Activated T-cell treated with anti-CD3 and anti-CD28 coated beads for 4 hours (primary cell): ENCODE results near the gene PRKN.

ENCODE experiments used
- DNase-seq: peaks from one replicate; pipeline ENCODE4 v3.0.0-alpha.2; 2020

Gene PRKN

DNA sequence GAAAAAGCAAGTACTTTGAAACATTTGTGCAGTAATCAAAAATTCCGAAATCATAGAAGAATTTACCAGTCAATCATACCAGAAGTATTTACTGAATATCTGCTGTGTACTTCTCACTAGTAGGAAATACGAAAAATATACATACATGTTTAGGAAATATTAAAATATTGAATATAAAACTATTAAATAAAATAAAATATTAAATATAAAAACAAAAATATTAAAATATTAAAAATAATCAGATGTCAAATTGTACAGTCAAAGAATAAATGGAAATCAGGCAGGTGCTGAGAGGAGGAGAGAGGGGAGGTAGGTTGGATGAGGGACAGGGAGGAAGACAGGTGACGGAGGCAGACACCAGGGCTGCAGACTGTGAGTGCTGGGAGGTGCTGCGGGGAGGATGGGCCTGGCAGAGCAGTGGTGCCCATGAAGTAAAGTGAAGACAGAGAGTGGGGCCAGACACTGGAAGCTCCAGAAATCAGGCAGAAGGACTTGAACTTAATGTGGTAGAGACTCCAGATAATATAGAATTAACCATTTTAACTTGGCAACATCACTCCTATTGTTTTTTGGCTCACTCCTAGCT is 55.9 kb downstream of the PRKN start:
- no peak for DNase-seq

DNA sequence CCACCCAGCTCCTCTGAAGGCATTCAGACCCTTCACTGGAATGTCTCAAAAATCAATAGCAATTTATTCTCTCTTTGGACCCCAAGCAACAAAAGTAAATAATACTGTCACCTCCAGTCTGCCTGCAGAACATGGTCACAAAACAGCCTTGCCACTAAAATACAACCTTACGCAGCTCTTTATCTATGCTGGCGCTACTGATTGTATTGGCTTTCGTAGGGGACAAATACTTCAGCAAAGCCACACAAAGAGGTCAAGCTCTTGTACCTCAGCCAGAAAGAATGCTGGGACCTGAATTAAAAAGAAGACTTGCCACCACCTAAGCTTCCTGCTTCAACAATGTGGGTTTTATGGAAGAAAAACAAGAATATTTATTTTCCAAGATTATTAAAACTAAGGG is 57.2 kb downstream of the PRKN start:
- DNase-seq, result no peak

- DNase-seq, result no peak
Measured at GRCh38 chr6:162666246-162666645, 61.3 kb downstream of the PRKN start.

DNA sequence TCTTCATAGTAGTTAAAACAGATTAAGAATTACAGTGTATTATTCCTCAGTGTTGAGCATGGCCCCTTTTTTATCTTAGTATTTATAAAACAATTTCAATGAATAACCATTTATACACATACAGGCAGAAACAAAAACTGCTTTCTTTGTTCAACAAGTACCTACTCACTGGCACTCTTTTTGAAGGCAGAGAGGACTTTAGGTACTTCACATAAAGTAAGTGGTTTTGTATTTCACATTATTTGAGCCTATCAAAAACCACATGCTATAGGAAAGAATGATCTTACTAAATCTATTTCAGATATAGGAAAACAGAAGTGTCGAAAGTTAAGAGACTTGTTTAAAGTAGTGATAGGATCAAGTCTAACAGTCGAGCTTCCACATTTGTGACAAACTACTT is 73.8 kb downstream of the PRKN start:
- no peak for DNase-seq

DNA sequence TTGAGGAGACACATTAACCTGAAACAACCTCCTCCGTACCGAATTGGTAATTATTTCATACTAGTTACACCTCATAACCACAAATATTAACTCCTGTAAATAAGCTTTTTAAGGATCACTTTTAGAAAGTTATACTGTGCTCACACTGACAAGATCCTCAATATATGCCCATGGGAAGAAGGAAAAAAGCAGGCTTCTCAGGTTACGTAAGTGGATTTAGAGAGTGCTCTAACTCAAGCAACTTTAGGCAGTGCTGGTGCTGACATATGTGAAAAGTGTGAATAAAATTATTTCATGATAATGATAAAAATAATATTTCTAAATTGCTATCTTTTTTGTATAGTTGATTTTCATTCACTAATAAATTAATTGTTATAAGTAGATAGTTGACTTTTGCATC is 76.1 kb downstream of the PRKN start:
- no peak for DNase-seq

DNA sequence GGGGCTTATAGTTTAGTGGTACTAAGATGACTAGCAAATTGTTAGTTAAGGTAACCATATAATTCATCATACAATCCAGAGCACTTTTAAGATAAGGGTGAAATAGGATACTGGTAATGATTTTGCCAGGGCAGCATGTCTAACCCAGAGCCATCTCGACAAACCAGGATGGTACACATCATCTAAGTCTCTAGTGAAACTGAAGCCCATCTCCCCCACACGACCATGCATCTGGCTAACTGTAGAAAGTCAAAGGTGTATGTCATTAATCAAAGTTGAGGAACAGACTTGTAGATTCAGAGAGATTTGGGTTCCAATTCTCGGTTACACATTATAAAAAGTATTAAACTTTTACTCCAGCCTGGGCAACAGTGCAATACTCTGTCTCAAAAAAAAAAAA is 78.3 kb downstream of the PRKN start:
- DNase-seq, result no peak

GRCh38 chr6:162644153-162644552 is 83.4 kb downstream of the PRKN start:
- no peak for DNase-seq

DNA sequence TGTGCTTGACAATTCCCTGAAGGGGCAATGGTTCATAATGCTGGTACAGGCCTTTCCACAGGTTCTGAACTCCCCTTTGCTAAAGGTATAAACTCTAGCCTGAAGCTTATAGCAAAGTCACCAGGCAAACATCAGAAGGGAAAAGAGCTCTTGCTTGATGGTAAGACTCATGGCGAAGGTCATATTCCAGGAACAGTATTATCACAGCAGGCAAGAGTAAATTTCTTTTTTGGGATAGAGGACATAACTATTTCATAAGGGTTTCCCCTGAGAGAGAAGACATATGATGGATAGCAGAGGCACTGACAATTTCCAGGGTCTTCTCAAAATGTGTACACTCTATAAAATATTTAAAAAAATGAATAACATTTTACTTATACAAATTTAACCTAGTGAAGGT is 86.8 kb downstream of the PRKN start:
- no peak for DNase-seq

- DNase-seq, result no peak
Measured at GRCh38 chr6:162639951-162640350, 87.6 kb downstream of the PRKN start.

DNA sequence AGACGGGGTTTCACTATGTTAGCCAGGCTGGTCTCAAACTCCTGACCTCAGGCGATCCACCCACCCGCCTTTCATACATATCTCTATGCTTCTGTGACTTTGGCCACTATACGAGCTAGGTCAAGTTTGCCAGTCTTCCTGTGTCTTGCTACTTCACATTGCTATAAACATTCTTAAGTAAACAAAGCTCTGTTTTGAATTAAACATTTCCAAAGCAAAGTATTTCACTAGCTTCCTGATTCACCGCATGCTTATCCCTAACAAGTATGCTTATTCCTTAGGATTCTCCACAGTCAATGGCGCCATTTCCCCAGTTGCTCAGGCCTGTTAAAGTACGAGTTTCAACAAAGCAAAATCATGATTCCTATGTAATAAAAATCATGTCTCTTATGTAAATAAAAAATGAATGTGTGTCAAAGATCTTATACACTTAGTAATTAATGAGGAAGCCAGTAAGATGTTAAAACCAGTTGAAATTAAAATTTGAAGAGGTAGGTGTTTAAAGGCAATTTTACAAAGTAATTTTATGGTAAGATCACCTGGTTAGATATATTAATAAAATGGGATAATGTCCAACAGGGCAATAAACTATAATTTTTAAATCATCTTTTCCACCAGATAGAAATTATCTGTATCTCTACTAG is 88.5 kb downstream of the PRKN start:
- DNase-seq, result no peak

DNA sequence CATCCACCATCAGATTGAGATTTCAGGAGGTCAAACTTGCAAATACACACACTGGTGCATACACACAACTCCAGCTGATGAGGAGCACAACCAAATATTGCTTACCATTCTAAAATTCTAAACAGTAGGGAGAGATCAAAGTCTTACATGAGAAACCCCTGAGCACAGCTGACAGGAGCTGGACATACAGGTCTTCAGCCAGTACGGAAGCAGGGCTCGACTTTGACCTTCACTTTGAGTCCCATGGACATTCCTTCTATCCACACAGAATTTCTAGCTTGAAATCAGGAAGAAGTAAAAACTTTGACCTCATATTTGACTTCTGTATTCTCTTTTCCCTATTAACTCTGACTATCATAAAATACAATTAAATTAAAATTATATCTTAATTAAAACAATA is 90.2 kb downstream of the PRKN start:
- DNase-seq, result no peak

GRCh38 chr6:162636167-162636566 is 91.4 kb downstream of the PRKN start:
- no peak for DNase-seq

DNA sequence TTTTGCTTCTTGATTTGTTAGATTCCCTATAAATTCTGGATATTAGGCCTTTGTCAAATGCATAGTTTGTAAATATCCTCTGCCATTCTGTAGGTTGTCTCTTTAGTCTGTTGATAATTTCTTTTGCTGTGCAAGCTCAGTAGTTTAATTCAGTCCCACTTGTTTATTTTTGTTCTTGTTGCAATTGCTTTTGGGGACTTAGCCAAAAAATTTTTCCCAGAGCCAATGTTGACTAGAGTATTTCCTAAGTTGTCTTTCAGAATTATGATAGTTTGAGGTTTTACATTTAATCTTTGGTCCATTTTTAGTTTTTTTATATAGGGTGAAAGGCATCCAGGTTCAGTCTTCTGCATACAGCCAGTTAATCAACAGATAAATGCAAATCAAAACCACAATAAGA is 96.0 kb downstream of the PRKN start:
- DNase-seq, result no peak

- no peak for DNase-seq
Measured at GRCh38 chr6:162630069-162630468, 97.5 kb downstream of the PRKN start.

DNA sequence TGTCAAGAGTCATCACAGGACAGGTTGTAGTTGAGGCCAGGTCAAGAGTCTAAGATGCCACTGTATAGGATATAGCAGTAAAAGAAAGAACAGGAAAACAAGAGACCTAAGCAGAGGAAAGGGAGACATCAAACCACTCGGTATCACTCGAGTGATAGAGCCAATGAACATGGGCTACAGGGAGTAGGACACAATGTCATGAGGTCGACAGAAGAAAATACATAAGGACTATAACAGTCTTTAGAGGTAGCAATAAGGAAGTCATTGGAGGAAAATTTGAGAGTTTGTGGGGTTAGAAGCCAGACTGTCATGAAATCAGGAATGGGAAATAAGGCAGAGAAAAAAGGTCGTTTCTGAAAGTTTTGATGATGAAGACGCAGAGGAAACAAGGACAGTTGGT is 99.7 kb downstream of the PRKN start:
- DNase-seq, result no peak

- no peak for DNase-seq
Measured at GRCh38 chr6:162627362-162627761, 100.2 kb downstream of the PRKN start.

GRCh38 chr6:162626869-162627268 is 100.7 kb downstream of the PRKN start:
- DNase-seq, result no peak

- no peak for DNase-seq
Measured at GRCh38 chr6:162625846-162626540, 101.6 kb downstream of the PRKN start.

GRCh38 chr6:162622572-162622971 is 105.0 kb downstream of the PRKN start:
- no peak for DNase-seq

DNA sequence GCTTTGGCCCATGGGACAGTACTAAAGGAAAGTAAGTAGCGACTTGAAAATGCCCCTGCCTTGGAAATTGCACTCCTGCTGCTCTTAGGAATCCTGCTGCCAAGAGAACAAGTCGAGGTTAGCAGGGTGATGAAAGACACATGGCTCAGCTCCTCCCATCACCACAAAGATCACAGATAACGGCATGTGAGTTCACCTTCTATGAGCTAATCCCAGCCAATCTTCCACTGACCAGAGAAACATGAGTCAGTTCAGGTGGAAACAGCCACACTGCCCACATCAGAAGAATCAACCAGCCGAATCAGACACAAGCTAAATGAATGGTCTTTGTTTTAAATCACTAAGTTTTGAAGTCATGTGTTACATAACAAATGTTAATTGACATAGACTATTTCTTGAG is 106.3 kb downstream of the PRKN start:
- DNase-seq, result no peak

DNA sequence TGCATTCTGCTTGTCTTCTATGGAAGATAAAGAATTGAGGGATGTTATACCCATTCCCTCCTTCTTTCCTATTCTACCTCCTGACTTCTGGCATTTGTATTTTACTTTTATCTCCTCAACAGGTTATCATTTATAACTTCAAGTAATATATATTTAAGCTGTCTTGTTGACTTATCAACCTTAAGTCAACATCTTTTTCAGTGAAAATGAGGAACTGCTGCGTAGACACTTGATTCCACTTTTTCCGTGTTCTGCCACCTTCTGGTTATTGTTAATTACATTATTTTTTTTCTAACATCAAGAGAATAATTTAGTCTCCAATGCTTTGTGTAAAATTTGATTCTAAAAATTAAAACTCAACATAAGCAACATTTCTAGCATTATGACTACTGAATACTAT is 107.5 kb downstream of the PRKN start:
- DNase-seq, result no peak

GRCh38 chr6:162618448-162619002 is 109.0 kb downstream of the PRKN start:
- DNase-seq, result no peak

- DNase-seq, result no peak
Measured at GRCh38 chr6:162615016-162615705, 112.4 kb downstream of the PRKN start.

- no peak for DNase-seq
Measured at GRCh38 chr6:162613310-162613709, 114.3 kb downstream of the PRKN start.
